GOT3 (cell line): ENCODE results near the gene SFTPD.

Experiments
- DNase-seq: peaks from one replicate; lab custom pipeline; 2025; ENCODE audit warnings: mixed read lengths; lab: John Stamatoyannopoulos, UW

SFTPD gene

DNA sequence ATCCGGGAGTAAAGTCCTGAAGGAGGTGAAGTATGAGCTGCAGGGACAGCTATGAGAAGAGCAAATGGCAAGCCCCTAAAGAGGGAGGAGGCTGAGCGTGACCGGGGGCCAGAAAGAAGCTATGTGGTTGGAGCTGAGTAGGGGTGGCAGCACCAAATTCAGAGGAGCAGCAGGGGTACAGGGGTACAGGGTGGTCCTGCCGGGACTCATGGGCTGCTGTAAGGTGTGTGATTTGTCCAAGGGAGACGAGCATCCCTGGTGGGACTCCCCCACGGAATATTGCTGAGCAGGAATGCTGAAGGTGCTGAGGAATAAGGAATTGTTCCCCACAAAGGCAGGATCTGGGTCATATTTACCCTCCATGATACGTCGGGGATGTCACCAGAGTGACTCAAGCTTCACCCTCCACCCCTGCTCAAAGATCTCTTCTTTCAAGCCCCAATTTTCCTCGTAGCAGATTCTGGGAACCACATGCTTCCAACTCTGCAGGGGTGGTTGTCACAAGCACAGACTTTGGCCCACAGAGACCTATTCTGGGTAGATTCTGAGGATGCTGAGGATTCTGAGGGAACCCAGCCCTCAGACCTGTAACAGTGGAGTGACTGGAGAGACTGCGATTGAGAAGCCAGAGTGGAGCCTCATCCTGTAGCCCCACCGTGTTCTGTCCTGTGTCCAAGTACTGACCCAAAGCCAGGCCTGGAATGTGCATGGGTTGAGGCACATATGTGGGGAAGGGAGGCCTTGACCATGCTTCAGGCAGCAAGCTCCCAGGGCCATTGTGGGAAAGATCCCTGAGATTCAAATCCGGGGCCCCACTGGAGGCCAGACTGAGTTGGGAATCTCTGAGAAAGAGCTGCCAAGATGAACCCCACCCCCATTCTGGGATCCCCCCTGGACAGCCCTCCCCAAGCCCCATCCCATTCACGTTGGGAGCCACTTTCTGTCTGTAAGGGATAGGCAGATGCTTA is 4.2 kb downstream of the SFTPD start:
- DNase-seq = no peak

DNA sequence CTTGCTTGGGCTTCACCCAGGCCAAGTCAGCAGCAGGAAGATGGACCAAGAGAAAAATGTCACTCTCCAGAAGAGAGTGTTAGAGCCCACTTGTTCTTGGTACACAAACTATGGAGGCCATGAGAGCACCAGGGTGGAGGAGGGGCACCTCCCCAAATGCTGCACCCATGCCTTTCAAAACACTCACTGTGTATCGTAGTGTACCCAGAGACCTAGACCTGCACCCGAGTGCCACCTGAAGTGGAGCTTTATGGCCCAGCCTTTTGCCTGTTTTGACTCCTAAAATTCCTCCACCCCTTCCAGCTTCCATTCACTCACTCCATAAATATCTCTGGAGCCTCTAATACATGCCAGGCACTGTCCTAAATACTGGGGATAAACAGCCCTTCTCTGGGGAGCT is 5.0 kb downstream of the SFTPD start:
- DNase-seq = no peak

DNA sequence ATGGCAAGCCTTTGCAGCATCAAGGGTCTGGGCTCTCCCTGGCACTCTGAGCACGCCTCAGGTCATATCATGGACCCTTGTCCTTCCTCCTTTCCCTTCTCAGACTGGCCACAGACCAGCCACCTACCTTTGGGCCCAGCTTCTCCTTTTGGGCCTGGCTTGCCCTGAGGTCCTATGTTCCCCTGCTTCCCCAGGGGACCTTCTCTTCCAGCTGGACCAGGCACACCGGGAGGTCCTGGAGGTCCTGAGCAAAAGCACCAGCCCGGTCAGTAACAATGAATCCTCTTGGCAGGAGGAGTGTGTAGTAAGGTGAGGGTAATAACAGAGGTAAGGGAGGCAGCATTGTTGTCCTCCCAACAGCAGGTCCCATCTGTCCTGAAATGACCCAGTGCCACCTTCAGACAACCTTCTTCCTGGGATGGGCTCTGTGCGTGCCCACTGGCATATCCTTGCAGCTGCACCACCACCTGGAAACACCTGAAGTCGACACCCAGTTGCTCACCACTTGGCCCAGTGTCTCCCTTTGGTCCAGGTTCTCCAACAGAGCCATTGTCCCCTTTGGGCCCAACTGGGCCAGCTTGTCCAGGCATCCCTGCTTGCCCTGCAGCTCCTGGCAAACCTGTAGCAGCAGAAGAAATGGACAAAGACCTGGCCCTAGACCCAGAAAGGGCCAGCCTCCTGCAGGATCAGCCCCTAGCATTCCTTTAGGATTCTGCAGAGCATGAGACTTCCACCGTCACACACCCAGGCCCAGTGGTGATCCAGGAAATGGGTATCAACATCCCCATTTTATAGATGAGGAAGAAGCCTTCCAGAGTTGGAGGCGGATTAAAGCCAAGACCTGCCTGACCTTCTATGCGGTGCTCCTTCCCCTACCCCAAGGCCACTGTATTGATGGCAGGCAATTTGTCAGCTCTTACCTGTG is 6.4 kb downstream of the SFTPD start:
- DNase-seq = no peak

- no peak for DNase-seq
Measured at GRCh38 chr10:79941585-79942210, 7.2 kb downstream of the SFTPD start.

- no peak for DNase-seq
Measured at GRCh38 chr10:79941146-79941545, 7.8 kb downstream of the SFTPD start.

- DNase-seq = no peak
Measured at GRCh38 chr10:79940431-79940830, 8.5 kb downstream of the SFTPD start.

DNA sequence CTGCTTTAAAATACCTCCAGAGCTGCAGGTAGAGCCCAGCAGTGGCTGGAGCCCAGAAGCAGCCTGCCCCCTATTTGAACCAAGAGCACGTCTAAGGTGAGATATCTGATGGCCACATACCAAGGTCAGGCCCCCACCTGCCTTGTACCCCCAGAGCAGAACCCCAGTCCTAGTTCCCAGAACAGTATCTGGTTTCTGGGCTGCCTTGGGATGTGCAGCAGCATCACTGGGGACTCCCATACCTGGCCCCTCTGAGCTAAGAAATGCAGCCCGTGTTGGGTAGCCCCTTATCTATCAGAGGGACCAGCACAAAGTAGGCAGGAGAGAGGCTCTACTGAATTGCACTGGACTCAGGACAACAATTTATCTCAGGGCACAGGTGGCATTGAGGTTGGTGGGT is 8.9 kb downstream of the SFTPD start:
- DNase-seq = no peak

- DNase-seq = no peak
Measured at GRCh38 chr10:79938728-79939406, 10.0 kb downstream of the SFTPD start.

GRCh38 chr10:79937701-79938151 is 11.2 kb downstream of the SFTPD start:
- DNase-seq = no peak

GRCh38 chr10:79936625-79937615 is 12.0 kb downstream of the SFTPD start:
- no peak for DNase-seq

DNA sequence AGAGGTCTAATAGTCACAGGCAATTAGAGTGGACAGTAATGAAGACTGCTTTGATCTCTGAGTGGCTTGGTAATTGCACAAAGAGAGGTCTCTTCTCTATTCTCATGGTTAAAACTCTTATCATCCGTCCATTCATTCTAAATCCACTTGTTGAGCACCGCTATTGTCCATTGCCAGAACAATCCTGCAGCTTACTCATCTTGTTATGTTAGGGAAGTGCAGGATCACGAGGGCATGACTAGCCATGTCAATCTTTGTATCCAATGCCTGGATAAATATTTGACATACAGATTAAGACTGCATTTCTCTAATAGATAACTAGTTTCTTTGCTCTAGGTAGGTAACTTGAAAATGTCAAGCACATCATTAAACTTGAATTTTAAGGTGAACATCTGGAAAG is 14.9 kb downstream of the SFTPD start:
- DNase-seq = no peak

DNA sequence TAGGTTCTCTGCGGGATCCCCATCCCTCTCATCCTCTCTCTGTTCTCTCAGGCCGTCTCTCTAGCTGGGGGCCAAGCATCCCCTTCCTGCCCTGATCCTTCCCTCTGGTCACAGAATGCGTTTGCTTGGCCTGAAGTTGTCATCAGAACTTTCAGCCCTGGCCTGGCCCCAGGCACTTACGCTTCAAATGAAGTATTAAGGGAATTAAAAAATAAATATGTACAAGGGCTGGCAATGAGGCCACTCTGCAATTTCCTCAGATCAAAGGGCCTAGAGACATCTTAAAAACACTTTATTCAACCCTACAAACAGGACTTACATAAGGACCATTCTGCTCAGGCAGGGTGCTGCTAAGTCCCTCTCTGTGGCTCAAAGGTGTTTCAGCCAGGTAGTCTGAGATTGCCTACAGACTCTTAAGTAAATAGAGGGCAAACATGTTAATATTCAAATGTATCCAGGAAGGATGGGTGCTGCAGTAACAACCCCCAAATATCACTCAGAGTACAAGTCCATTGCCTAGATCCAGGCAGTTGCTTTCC is 16.0 kb downstream of the SFTPD start:
- DNase-seq = no peak

DNA sequence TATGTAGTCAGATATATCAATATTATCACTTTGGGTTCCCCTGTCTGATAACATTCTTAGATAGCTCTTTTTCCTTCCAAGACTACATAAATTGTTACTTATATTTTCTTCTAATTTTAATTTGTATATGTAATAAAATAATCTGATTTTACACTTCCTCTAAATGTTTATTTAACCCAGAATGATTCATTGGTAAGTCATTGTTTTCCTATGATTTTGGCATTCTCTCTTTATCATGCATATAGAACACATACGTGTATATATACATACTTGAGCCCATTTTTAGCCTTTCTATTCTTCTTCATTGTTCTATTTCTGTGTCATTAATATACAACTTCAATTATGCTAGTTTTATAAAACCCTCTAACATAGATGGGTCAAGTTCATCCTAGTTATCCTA is 16.6 kb downstream of the SFTPD start:
- no peak for DNase-seq

GRCh38 chr10:79930751-79931150 is 18.2 kb downstream of the SFTPD start:
- DNase-seq = no peak

DNA sequence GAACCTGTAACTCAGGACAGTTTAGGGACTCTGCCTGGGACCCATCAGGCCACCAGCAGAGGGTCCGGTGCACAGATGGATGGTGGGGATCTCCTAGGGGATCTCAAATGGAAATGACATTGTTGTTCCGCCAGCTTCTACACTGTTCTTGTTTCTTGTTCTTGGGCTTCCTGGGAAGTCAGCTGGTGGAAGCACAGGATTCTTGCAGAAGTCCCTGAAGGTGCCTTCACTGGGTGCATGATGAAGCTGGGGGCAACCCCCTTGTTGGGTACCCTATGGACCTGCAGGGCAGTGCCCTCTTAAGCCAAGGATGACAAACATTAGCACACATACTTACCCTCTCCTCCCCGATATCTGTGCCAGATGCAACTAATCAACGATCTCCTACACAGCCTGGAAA is 18.6 kb downstream of the SFTPD start:
- DNase-seq = no peak

DNA sequence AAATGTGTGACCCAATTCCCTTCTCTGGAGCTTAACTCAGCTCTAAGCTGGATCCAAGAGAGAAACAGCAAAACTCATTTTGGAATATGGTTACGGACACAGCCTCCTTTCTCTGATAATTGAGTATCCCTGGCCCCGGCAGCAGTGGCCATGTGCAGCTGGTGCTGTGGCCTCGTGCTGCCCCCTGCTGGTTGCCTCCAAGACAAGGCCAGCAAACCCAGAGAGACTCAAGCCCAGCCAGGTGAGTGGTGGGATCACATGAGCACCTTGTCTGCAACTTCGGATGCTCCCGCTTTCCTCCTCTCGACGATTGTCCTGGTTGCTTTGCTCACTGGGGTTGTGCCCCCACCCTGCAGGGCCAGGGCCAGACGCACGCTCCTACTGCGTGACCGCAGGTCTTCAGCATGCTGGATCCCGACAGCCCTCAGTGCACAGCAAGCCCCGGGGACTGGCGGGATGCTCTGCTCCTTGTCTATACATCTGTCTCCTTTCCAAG is 19.4 kb downstream of the SFTPD start:
- peak; percentile 20 for DNase-seq

- no peak for DNase-seq
Measured at GRCh38 chr10:79928028-79928583, 20.8 kb downstream of the SFTPD start.

DNA sequence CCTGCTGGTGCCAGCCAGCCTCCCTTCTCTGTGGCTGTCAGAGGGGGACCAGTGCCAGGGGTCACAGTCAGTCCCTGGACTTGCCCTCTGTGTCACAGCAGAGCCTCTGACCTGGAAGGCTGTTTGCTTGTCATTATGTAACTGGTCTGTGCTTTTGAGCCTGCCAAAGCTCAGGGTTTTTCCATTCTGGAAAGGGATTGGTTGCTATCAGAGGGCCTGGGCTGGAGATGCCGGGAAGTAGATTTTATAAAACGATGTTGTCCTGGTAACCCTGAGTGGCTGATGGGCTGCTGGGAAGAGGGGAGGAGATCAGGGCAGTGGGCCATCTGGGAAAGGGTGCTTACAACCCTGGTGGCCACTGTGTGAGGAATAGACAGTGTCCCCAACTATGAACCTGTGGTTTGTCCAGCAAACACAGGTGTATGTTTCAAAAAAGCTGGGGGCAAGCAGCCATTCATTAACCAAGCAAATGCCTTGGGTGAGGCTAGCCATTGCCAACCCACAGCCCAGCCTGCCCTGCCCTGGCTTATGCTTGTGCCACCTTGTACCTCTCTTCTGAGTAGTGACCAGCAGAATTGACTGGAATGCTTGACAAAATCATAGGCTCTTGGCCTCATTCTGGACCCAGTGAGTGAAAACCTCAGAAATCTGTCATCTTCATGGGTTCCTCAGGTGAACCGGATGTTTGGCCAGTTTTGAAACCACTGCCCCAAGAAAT is 21.6 kb downstream of the SFTPD start:
- DNase-seq = no peak

DNA sequence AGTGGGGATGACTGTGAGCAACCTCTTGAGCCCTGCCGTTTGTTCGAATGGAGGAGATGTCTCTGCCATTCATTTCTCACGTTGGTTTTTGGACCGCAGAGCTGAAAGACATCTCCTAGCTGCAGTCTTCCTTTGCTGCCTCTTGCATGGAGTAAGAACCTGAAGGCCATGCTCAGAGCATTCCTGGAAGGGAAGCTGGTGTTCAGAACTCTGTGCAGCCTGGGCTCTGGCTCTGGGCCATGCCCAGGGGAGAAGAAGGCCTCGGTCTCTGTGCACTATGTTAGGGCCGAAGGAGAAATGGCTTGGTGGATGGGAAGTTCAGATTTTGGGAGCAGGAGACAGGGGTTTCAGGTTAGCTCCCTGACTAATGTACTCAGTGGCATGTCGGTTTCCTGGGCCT is 22.9 kb downstream of the SFTPD start:
- DNase-seq = no peak
